ENCODE results near the gene OR1Q1. TPM values are rescaled to one million over a fixed set of nuclear protein-coding genes. Genes with fewer than 3 reads are reported as not detected.

Gene OR1Q1
- total and polyA plus RNA-seq, 12 donors = not detected

DNA sequence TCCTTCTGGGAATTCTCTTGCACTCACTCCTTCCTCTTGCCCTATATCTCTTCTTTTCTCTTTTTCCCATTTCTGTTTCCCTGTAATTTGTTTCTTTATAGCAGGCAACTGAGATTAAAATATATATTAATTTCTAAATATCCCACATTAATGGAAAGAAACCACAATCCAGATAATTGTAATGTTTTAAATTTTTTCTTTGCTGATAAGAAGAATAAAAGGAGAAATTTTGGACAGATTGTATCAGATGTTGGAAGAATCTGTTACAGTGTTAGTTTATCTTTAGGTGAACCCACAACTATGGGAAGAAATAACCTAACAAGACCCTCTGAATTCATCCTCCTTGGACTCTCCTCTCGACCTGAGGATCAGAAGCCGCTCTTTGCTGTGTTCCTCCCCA, 46.9 kb downstream of the OR1Q1 start, which contains the start of gene OR1L1:
OR1L1 (plus strand) TSS at position 301 of the 400 bp plus-strand sequence; CDS start at position 301, 0 bp downstream.
- H3K27ac ChIP-seq = no peak within 1 kb of the TSS
- intact Hi-C loops (cut with DNase I) = no loop called here
- 62 to 81% (median 71%) methylated on average over 2 of the region's 2 CpGs for WGBS, 4 donors
- H3K9me3 ChIP-seq (replicated peaks in 1 of 3) = no peaks in the 10 kb centered on the region
- no peaks in the 10 kb centered on the region for H3K36me3 ChIP-seq (replicated peaks in 1 of 2)
- H3K27me3 ChIP-seq = no peaks in the 10 kb centered on the region
- no peak within 1 kb of the TSS for H3K4me3 ChIP-seq
- no peaks in the 10 kb centered on the region for H3K4me1 ChIP-seq (replicated peaks in 1 of 2)
- TF ChIP-seq, protein P1, sequence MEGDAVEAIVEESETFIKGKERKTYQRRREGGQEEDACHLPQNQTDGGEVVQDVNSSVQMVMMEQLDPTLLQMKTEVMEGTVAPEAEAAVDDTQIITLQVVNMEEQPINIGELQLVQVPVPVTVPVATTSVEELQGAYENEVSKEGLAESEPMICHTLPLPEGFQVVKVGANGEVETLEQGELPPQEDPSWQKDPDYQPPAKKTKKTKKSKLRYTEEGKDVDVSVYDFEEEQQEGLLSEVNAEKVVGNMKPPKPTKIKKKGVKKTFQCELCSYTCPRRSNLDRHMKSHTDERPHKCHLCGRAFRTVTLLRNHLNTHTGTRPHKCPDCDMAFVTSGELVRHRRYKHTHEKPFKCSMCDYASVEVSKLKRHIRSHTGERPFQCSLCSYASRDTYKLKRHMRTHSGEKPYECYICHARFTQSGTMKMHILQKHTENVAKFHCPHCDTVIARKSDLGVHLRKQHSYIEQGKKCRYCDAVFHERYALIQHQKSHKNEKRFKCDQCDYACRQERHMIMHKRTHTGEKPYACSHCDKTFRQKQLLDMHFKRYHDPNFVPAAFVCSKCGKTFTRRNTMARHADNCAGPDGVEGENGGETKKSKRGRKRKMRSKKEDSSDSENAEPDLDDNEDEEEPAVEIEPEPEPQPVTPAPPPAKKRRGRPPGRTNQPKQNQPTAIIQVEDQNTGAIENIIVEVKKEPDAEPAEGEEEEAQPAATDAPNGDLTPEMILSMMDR (IDR thresholded peaks at IDR 0.05) = no peak
- no peak for TF ChIP-seq POLR2A (IDR thresholded peaks at IDR 0.05)
- no peak for DNase-seq

Other genes starting within 250 kb of the OR1Q1 start
- 1 to 10 TPM in 8 of 9 donors, under 1 TPM in 1; 0.78 to 6.6 (median 5.6) TPM for gene PTGS1, start 243.7 kb upstream of the OR1Q1 start, total RNA-seq
- 1 to 10 TPM; 1.3 to 1.7 (median 1.6) TPM for gene PTGS1, start 243.7 kb upstream of the OR1Q1 start, polyA plus RNA-seq
- gene OR1J1, start 136.8 kb upstream of the OR1Q1 start, total RNA-seq = not detected
- gene OR1J1, start 136.8 kb upstream of the OR1Q1 start, polyA plus RNA-seq = not detected
- not detected for gene OR1J2, start 103.9 kb upstream of the OR1Q1 start, total RNA-seq
- not detected for gene OR1J2, start 103.9 kb upstream of the OR1Q1 start, polyA plus RNA-seq
- gene OR1J4, start 95.6 kb upstream of the OR1Q1 start, total RNA-seq = not detected
- not detected for gene OR1J4, start 95.6 kb upstream of the OR1Q1 start, polyA plus RNA-seq
- gene OR1N1, start 87.4 kb upstream of the OR1Q1 start, total RNA-seq = not detected
- gene OR1N1, start 87.4 kb upstream of the OR1Q1 start, polyA plus RNA-seq = not detected
- gene OR1N2, start 61.6 kb upstream of the OR1Q1 start, total RNA-seq = not detected
- gene OR1N2, start 61.6 kb upstream of the OR1Q1 start, polyA plus RNA-seq = not detected
- gene OR1L8, start 31.4 kb upstream of the OR1Q1 start, total RNA-seq = under 1 TPM in 3 of 9 donors, not detected in 6; 0.06 to 0.71 (median 0.29) TPM
- under 1 TPM in 2 of 3 donors, not detected in 1; 0.07 to 0.09 TPM for gene OR1L8, start 31.4 kb upstream of the OR1Q1 start, polyA plus RNA-seq
- gene OR1B1, start 42.9 kb downstream of the OR1Q1 start, total RNA-seq = not detected
- gene OR1B1, start 42.9 kb downstream of the OR1Q1 start, polyA plus RNA-seq = not detected
- gene OR1L1, start 47.0 kb downstream of the OR1Q1 start, total RNA-seq = not detected
- not detected for gene OR1L1, start 47.0 kb downstream of the OR1Q1 start, polyA plus RNA-seq
- gene OR1L3, start 60.4 kb downstream of the OR1Q1 start, total RNA-seq = not detected
- gene OR1L3, start 60.4 kb downstream of the OR1Q1 start, polyA plus RNA-seq = not detected
- not detected for gene OR1L4, start 109.3 kb downstream of the OR1Q1 start, total RNA-seq
- gene OR1L4, start 109.3 kb downstream of the OR1Q1 start, polyA plus RNA-seq = not detected
- not detected for gene OR1L6, start 127.6 kb downstream of the OR1Q1 start, total RNA-seq
- not detected for gene OR1L6, start 127.6 kb downstream of the OR1Q1 start, polyA plus RNA-seq
- gene OR5C1, start 174.2 kb downstream of the OR1Q1 start, total RNA-seq = not detected
- gene OR5C1, start 174.2 kb downstream of the OR1Q1 start, polyA plus RNA-seq = not detected
- not detected for gene OR1K1, start 185.4 kb downstream of the OR1Q1 start, total RNA-seq
- gene OR1K1, start 185.4 kb downstream of the OR1Q1 start, polyA plus RNA-seq = not detected
- 10 to 100 TPM; 10.5 to 19.1 (median 15.7) TPM for gene PDCL, start 213.8 kb downstream of the OR1Q1 start, total RNA-seq
- 10 to 100 TPM in 1 of 3 donors, 1 to 10 TPM in 2; 6.3 to 10.8 (median 6.4) TPM for gene PDCL, start 213.8 kb downstream of the OR1Q1 start, polyA plus RNA-seq

Data from adrenal gland (tissue), 12 donors.